Glutamatergic neuron (in vitro differentiated cells): ENCODE data around the gene KLC4. TPM values are rescaled to one million over a fixed set of nuclear protein-coding genes. Genes with fewer than 3 reads are reported as not detected.
A peak's percentile ranks its signal among the peaks of the same experiment; 100 is the strongest.

Experiments
- DNase-seq: peaks from one replicate; pipeline ENCODE4 v3.0.0; 2022
- H3K27ac Mint-ChIP-seq: one replicate; pipeline ENCODE4 v1.8.0; 2020; ENCODE audit warnings: mild to moderate bottlenecking, mixed read lengths, inconsistent platforms; ENCODE audit not compliant: unreplicated experiment
- H3K27me3 Mint-ChIP-seq: one replicate; pipeline ENCODE4 v1.8.0; 2020; ENCODE audit warnings: mild to moderate bottlenecking, moderate library complexity, mixed read lengths, inconsistent platforms; ENCODE audit not compliant: unreplicated experiment
- H3K36me3 Mint-ChIP-seq: one replicate; pipeline ENCODE4 v1.8.0; 2020; ENCODE audit warnings: mild to moderate bottlenecking, mixed read lengths, inconsistent platforms; ENCODE audit not compliant: unreplicated experiment
- H3K4me1 Mint-ChIP-seq: one replicate; pipeline ENCODE4 v1.8.0; 2020; ENCODE audit warnings: mild to moderate bottlenecking, low read depth, mixed read lengths, inconsistent platforms; ENCODE audit not compliant: unreplicated experiment
- H3K4me3 Mint-ChIP-seq: one replicate; pipeline ENCODE4 v1.8.0; 2020; ENCODE audit warnings: mild to moderate bottlenecking, mixed read lengths, inconsistent platforms; ENCODE audit not compliant: unreplicated experiment
- H3K9me3 Mint-ChIP-seq: one replicate; pipeline ENCODE4 v1.8.0; 2020; ENCODE audit warnings: mild to moderate bottlenecking, moderate library complexity, mixed read lengths, inconsistent platforms; ENCODE audit not compliant: unreplicated experiment
- total RNA-seq: library from RNA; stranded (reverse); fragmentation: NEBNext Ultra II Directional; extraction: Animal tissue kit (Norgen Biotek cat#: 25700); gene quantifications from one replicate; pipeline ENCODE4 v1.2.1, GENCODE V29; 2021; ENCODE audit not compliant: unreplicated experiment
- TF ChIP-seq, protein P1 (sequence below): fragments of 200-600 bp; sonication (generic); IDR thresholded peaks from one replicate; pipeline ENCODE4 v1.5.0; 2021; ENCODE audit not compliant: partially characterized antibody, unreplicated experiment

KLC4 gene
- total RNA-seq, 1 donor from 2014 or later, result 62.3 TPM

DNA sequence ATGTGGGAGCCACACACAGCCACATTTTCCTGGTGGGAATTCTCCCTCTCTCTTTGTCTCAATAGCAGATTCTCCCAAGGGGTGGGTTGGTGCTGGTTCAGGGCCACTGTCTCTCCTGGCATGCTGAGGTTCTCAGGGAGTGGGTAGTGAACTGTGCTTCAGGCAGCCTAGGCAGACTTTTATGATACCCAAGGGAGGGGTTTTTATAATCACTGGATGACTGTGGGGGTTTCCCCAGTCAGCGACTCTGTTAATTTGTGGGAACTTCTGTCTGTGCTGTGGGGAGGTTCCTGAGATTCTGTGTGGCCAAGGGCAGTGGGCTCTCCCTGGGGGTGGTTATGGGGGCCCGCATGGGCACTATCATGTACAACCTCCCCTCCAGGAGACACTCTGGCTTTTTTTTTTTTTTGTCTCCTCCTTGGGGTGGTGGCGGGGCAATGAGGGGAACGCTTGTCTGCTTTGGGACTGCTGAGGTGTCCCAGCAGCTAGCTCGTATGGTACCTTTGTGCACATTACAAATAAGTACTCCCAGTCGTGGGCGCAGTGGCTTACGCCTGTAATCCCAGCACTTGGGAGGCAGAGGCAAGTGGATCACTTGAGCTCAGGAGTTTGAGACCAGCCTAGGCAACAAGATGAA lies 26.7 kb downstream of the KLC4 start:
- H3K4me3 Mint-ChIP-seq, result no peak overlapping the region
- no peaks in the 10 kb centered on the region for H3K27me3 Mint-ChIP-seq
- peaks cover 24% of the 10 kb centered on the region for H3K4me1 Mint-ChIP-seq
- H3K9me3 Mint-ChIP-seq, result peaks cover 5% of the 10 kb centered on the region
- no peak overlapping the region for H3K27ac Mint-ChIP-seq
- peaks cover under 1% of the 10 kb centered on the region for H3K36me3 Mint-ChIP-seq
- TF ChIP-seq, protein P1, sequence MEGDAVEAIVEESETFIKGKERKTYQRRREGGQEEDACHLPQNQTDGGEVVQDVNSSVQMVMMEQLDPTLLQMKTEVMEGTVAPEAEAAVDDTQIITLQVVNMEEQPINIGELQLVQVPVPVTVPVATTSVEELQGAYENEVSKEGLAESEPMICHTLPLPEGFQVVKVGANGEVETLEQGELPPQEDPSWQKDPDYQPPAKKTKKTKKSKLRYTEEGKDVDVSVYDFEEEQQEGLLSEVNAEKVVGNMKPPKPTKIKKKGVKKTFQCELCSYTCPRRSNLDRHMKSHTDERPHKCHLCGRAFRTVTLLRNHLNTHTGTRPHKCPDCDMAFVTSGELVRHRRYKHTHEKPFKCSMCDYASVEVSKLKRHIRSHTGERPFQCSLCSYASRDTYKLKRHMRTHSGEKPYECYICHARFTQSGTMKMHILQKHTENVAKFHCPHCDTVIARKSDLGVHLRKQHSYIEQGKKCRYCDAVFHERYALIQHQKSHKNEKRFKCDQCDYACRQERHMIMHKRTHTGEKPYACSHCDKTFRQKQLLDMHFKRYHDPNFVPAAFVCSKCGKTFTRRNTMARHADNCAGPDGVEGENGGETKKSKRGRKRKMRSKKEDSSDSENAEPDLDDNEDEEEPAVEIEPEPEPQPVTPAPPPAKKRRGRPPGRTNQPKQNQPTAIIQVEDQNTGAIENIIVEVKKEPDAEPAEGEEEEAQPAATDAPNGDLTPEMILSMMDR, result no peak
- DNase-seq, result no peak

DNA sequence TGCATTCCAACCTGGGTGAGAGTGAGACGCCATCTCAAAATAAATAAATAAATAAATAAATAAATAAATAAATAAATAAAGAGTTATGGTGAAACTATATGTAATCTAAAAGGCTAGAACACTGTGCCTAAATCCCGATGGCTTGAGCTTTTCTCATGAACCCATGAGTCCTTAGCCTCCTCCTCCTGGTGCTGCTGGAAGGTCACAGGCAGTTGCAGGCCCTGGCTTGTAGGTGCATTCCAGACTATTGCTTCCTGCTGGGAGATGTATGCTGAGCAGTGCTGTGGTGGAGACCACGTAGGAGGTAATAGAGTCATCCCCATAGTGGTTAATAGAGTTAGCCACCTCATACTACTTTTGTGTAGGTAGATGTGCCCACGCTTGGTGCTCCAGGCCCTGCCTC lies 29.2 kb downstream of the KLC4 start:
- Mint-ChIP-seq H3K27me3 (no peaks in the 10 kb centered on the region), H3K4me1 (peaks cover 26% of the 10 kb centered on the region), H3K9me3 (peaks cover 5% of the 10 kb centered on the region), H3K4me3 (no peak overlapping the region), H3K27ac (no peak overlapping the region), H3K36me3 (no peaks in the 10 kb centered on the region)
- TF ChIP-seq, protein P1, result no peak
- no peak for DNase-seq

DNA sequence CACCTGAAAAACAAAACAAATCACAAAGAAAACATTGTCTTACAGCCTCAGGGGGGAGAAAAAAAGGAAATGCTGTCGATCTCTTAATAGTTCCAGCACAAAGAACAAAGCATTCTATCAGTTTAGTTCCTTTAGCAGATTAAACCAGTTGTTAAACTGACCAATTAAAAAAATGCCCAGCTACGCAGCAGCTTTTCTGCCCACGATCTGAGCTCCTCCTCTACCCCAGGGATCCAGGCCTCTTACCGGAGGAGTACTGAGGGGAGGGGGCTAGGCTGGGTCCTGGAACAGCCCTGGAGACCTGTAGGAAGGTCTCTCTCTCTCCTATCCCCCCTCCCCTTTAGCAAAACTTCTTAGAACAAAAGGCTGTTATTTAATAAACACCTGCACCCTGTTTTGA lies 30.0 kb downstream of the KLC4 start:
- no peaks in the 10 kb centered on the region for H3K27me3 Mint-ChIP-seq
- H3K9me3 Mint-ChIP-seq, result peaks cover 5% of the 10 kb centered on the region
- peak overlapping the region; percentile 64 for H3K4me3 Mint-ChIP-seq
- H3K4me1 Mint-ChIP-seq, result peaks cover 28% of the 10 kb centered on the region
- peak overlapping the region; percentile 83 for H3K27ac Mint-ChIP-seq
- TF ChIP-seq, protein P1, result no peak
- DNase-seq, result peak; percentile 42
- H3K36me3 Mint-ChIP-seq, result no peaks in the 10 kb centered on the region

- Mint-ChIP-seq H3K36me3 (no peaks in the 10 kb centered on the region), H3K9me3 (peaks cover 5% of the 10 kb centered on the region), H3K4me3 (peak overlapping the region; percentile 61), H3K27ac (peak overlapping the region; percentile 83), H3K27me3 (no peaks in the 10 kb centered on the region), H3K4me1 (peaks cover 28% of the 10 kb centered on the region)
- TF ChIP-seq, protein P1, result no peak
- DNase-seq, result no peak
Measured at GRCh38 chr6:43089874-43090558, 30.6 kb downstream of the KLC4 start.

DNA sequence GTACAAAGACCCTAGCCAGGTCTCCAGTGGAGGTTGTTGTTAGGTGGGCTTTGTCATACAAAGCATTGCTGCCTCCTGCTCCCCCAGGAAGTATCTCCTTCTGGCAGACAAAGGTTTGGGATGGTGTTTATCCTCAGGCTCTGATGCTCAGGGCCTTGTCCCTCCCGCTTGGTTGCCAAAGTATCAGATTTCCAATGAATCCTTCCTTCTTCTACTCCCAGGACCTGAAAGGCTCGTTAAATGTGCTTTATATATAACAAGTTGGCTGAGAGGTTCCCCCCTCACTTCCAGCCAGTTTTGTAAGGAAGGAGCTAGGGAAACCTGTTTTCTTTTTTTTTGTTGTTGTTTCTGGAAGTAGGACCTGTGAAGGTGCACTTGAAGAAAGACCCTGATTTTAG lies 31.1 kb downstream of the KLC4 start:
- no peak for DNase-seq
- peaks cover 31% of the 10 kb centered on the region for H3K4me1 Mint-ChIP-seq
- TF ChIP-seq, protein P1, result no peak
- peak overlapping the region; percentile 61 for H3K4me3 Mint-ChIP-seq
- no peaks in the 10 kb centered on the region for H3K36me3 Mint-ChIP-seq
- H3K27me3 Mint-ChIP-seq, result no peaks in the 10 kb centered on the region
- H3K9me3 Mint-ChIP-seq, result peaks cover 6% of the 10 kb centered on the region
- peak overlapping the region; percentile 83 for H3K27ac Mint-ChIP-seq
